HG02642 (cell line): Measurements from ENCODE around the gene AMY2A.
"Not testable (repeated sequence)": the region's sequence is repeated elsewhere in the genome, so short reads cannot be mapped to it uniquely, and the experiment has no call there.

Experiments
- ATAC-seq: cut with Tn5 transposase; IDR thresholded peaks from one replicate; pipeline ENCODE4 v1.9.1; 2021; ENCODE audit warnings: mild to moderate bottlenecking; ENCODE audit not compliant: unreplicated experiment, poor library complexity

AMY2A gene

GRCh38 chr1:103616994-103617477 is at the start of gene AMY2A:
Gene AMY2A, plus strand, starts transcription at chr1:103617427. Its CDS starts 14 bp downstream, at chr1:103617441.
- ATAC-seq: not testable (repeated sequence)

GRCh38 chr1:103569493-103569892 is 47.7 kb upstream of the AMY2A start:
- no peak for ATAC-seq

GRCh38 chr1:103571289-103571688 is 45.9 kb upstream of the AMY2A start, which contains the start of gene AMY2B:
Gene AMY2B, plus strand, starts transcription at chr1:103571589. Its CDS starts 14 bp downstream, at chr1:103571603.
- not testable (repeated sequence) for ATAC-seq

- no peak for ATAC-seq
Observed at GRCh38 chr1:103576065-103576464, 41.2 kb upstream of the AMY2A start.

GRCh38 chr1:103576784-103577183 is 40.4 kb upstream of the AMY2A start:
- not testable (repeated sequence) for ATAC-seq

GRCh38 chr1:103582464-103582863 is 34.8 kb upstream of the AMY2A start:
- ATAC-seq: no peak

GRCh38 chr1:103583887-103584286 is 33.3 kb upstream of the AMY2A start:
- no peak for ATAC-seq

- ATAC-seq: no peak
Observed at GRCh38 chr1:103584537-103584936, 32.7 kb upstream of the AMY2A start.

GRCh38 chr1:103602740-103603139 is 14.5 kb upstream of the AMY2A start:
- not testable (repeated sequence) for ATAC-seq

GRCh38 chr1:103616362-103616761 is 865 bp upstream of the AMY2A start:
- no peak for ATAC-seq

- ATAC-seq: not testable (repeated sequence)
Observed at GRCh38 chr1:103627436-103627835, 10.2 kb downstream of the AMY2A start.

- ATAC-seq: not testable (repeated sequence)
Observed at GRCh38 chr1:103641194-103641593, 24.0 kb downstream of the AMY2A start.

GRCh38 chr1:103643908-103644307 is 26.7 kb downstream of the AMY2A start:
- not testable (repeated sequence) for ATAC-seq

- ATAC-seq: not testable (repeated sequence)
Observed at GRCh38 chr1:103650305-103650704, 33.1 kb downstream of the AMY2A start.

GRCh38 chr1:103650889-103651288 is 33.7 kb downstream of the AMY2A start:
- not testable (repeated sequence) for ATAC-seq

- not testable (repeated sequence) for ATAC-seq
Observed at GRCh38 chr1:103654133-103654532, 36.9 kb downstream of the AMY2A start.

GRCh38 chr1:103655460-103655859 is 38.2 kb downstream of the AMY2A start, which contains the start of gene AMY1A:
Gene AMY1A, plus strand, starts transcription at chr1:103655760. Its CDS starts 571 bp downstream, at chr1:103656331.
- ATAC-seq: not testable (repeated sequence)
